HUDEP-2 (cell line): ENCODE results near the gene SLC45A3.
"Not testable (repeated sequence)": the region's sequence is repeated elsewhere in the genome, so short reads cannot be mapped to it uniquely, and the experiment has no call there.

Source experiments
- DNase-seq, 76 experiments: peaks; one replicate each; lab custom pipeline; 2025; ENCODE audit not compliant: unreplicated experiment in 76 of 76; lab: John Stamatoyannopoulos, UW

SLC45A3 gene

GRCh38 chr1:205639567-205639966 is 40.7 kb downstream of the SLC45A3 start:
- no peak for DNase-seq

- no peak for DNase-seq
Observed at GRCh38 chr1:205637854-205638468, 42.3 kb downstream of the SLC45A3 start.

DNA sequence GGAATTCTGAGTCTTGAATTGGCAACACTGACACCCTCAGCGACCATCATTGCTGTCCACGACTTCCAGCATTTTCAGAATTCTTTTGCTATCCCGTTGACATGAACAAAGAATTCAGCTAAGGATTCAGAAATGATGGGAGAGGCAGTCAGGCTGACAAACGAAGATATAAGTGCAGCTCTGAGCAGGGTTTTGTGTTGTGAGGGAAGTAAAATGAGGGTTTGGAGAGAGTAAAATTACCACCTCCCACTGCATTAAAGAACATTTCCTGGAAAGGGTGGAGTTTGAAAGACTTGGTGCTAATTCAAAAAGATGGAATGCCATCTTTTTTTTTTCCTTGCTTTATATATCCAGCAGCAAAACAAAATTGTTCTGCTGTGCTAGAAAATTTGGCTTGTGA is 43.6 kb downstream of the SLC45A3 start:
- DNase-seq, result no peak

- DNase-seq, result not testable (repeated sequence)
Observed at GRCh38 chr1:205636138-205636530, 44.2 kb downstream of the SLC45A3 start.

GRCh38 chr1:205633421-205633976 is 46.8 kb downstream of the SLC45A3 start:
- DNase-seq, result no peak

DNA sequence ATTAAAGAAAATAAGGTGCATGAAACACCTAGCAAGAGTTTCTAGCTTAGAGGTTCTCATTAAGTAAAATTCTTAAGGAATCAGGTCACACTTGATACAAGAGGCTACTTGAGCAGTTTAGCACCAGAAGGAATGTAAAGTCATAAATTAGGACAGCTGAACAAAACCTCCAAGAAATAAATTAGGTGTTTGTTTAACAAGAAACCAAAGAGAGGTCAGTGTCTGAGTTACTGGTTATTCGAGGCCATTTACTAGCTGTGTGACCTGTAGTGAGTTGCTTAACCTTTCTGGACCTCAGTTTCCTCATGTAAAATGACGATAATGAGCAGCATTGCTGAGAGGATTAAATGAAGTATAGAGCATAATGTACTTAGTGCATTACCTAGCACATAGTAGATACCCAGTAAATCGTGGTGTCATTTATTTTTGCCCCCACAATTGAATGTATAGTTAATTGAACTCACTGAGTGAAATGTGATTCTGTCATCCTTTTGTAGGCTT is 47.6 kb downstream of the SLC45A3 start:
- peak in 2 of 76 experiments; percentile 8 to 16 for DNase-seq

DNA sequence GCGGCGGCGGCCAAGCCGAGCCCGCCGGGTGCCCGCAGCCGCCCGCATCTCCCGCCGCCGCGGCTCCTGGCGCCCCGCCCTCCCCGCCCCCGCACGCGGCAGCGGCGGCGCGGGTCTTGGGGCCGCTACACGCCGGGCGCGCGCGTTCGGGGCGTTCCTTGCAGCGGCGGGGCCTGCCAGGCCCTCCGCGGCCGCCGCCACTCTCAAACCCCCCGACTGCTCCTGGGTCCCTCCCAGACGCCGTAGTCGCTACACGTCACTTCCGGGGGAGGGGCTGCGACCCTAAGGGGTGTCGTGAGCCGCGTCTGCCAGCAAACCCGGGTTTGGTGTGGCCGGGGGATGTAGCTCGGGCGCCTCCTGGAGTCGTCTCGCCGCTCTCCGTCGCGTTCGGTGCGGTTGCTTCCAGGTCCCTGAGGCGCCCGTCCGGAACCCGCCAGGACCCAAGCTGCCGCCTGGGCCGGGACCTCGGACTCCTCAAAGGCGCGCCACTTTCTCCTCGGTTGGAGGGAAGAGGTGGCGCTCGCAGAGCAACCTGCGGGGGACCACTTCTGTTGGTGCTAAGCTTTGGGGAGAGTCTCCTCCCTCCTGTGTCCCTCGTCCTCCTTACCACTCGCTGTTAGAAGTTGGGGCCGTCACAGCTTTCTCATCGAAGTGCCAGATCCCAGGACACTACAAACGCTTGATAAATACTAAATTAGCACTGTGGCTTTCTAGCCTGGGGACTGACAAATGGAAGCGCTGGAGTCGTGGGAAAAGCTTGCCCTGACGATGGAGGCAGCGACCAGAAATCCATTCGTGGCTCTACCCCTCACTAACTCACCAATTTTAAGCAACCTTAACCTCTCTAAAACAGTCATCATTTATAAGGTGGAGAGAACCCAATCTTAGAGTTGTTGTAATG is 48.3 kb downstream of the SLC45A3 start, which contains the start of gene ELK4:
Gene ELK4, minus strand, starts transcription at position 244 of the 901 bp plus-strand sequence. CDS start 8,129 bp downstream, outside the sequence.
- DNase-seq, result peak; percentile 39 to 98 (median 96)

- DNase-seq, result peak in 41 of 76 experiments; percentile 5 to 61 (median 32)
Observed at GRCh38 chr1:205631010-205631767, 49.1 kb downstream of the SLC45A3 start.

- DNase-seq, result no peak
Observed at GRCh38 chr1:205630651-205631009, 49.7 kb downstream of the SLC45A3 start.

- no peak for DNase-seq
Observed at GRCh38 chr1:205630241-205630640, 50.1 kb downstream of the SLC45A3 start.

DNA sequence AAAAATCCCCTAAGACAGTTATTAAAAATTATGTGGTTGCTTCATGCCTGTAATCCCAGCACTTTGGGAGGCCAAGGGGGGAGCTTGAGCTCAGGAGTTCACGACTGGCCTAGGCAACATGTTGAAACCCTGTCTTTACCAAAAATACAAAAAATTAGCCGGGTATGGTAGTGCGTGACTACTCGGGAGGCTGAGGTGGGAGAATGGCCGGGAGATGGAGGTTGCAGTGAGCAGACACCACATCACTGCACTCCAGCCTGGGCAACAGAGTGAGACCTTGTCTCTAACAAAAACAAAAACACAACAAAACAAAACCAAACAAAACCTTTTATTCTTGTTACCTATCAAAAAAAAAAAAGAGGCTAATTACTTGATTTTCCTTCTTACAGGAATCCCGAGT is 50.6 kb downstream of the SLC45A3 start:
- DNase-seq, result no peak

GRCh38 chr1:205627956-205628355 is 52.4 kb downstream of the SLC45A3 start:
- DNase-seq, result no peak

DNA sequence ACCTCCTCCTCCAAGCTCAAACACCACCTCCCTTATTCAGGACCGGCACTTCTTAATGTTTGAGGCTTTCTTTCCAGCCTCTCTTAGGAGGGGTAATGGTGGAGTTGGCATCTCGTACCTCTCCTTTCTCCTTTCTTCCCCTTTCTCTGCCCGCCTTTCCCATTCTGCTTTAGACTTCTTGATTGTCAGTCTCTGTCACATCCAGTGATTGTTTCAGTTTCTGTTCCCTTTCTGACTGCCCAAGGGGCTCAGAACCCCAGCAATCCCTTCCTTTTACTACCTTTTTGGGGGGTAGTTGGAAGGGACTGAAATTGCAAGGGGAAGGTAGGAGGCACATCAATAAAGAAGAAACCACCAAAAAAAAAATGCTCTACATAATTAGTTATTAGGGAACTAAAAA is 54.1 kb downstream of the SLC45A3 start:
- DNase-seq, result no peak

DNA sequence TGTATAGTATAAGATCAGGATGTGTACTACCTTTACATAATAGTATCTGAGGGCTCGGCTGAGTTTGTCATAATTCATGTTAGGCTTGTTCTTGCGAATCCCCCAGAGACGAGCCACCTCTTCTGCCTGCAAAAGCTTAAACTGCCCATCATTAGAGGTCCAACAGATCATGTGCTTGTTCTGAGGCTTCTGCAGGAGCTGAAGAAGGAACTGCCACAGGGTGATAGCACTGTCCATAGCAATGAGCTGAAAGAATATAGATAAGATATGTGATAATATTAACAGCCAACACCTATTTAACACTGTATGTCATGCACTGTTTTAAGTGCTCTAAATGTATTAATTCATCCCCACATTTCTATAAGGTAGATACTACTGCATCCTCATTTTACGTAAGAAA is 56.7 kb downstream of the SLC45A3 start:
- DNase-seq, result peak in 24 of 76 experiments; percentile 2 to 54 (median 20)

GRCh38 chr1:205620269-205620668 is 60.0 kb downstream of the SLC45A3 start:
- no peak for DNase-seq

- DNase-seq, result no peak
Observed at GRCh38 chr1:205619376-205619775, 60.9 kb downstream of the SLC45A3 start.

GRCh38 chr1:205616563-205617293 is 63.6 kb downstream of the SLC45A3 start:
- DNase-seq, result no peak

DNA sequence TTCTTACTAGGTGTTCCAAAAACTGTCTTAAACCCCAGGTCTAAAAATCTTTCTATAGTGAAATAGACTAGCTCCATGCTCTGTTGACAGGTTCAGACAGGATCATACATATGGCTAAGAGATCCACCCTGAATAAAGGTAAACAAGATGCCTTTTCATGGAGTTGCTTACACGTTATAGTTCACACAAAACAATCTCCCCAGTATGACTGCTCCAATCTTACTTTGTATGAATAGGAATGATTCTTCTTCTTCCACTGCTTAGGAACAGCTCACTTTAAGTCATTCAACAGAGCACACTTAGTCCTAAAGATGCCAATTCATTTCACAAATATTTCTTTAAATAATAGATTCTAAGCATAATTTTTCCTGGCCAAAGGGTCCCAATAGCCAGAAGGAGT is 64.5 kb downstream of the SLC45A3 start:
- no peak for DNase-seq

DNA sequence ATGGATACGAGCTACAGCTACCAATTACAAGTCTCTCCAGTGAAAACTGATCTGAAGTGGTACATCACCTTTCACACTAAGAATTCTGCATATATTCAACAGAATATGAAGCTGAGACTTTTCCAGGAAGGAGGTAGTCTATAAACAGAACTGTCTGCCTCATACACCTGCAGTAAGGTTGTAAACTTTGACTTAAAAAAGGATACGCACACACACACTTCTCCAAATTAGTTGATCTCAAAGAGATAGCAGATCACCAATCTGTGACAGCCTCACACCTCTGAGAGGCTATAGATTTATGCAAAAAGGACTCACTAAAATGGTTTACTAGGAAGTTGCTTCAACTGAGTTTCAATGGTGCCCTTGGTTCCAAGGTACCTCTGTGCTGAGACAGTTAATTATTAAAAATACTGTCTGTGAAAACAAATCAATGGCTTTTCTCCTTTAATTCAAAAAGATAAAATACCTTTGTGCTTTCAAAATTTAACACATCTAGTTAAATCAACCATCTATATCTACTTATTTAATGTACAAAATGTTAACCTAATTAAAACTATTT is 66.4 kb downstream of the SLC45A3 start:
- no peak for DNase-seq

- DNase-seq, result no peak
Observed at GRCh38 chr1:205612556-205612955, 67.8 kb downstream of the SLC45A3 start.
